GM12801 (cell line): ENCODE data around the gene AMOTL2.

Experiments used
- CTCF ChIP-seq: IDR thresholded peaks from one replicate; pipeline ENCODE4 v1.5.1; 2011; ENCODE audit warnings: control low read depth; ENCODE audit not compliant: insufficient read length; ENCODE audit errors: extremely low read depth

The AMOTL2 gene

GRCh38 chr3:134388788-134389485 is 14.7 kb upstream of the AMOTL2 start:
- no peak for TF ChIP-seq CTCF

- no peak for TF ChIP-seq CTCF
These were observed 14.0 kb upstream of the AMOTL2 start for GRCh38 chr3:134388292-134388691.

- no peak for TF ChIP-seq CTCF
These were observed 13.0 kb upstream of the AMOTL2 start for GRCh38 chr3:134387293-134387692.

- no peak for TF ChIP-seq CTCF
These were observed 10.7 kb upstream of the AMOTL2 start for GRCh38 chr3:134384963-134385362.

GRCh38 chr3:134381831-134382442 is 7.7 kb upstream of the AMOTL2 start:
- TF ChIP-seq CTCF: no peak

GRCh38 chr3:134381076-134381475 is 6.8 kb upstream of the AMOTL2 start:
- TF ChIP-seq CTCF: no peak

GRCh38 chr3:134380249-134380648 is 6.0 kb upstream of the AMOTL2 start:
- no peak for TF ChIP-seq CTCF
